ENCODE measurements around the gene ZFP57.

GRCh38 chr6:29726571-29727194, 45.7 kb upstream of the ZFP57 start:
- TF ChIP-seq CTCF (conservative IDR thresholded peaks at IDR 0.05; ENCODE audit: low read depth, low read length) (no peak), EZH2 (IDR thresholded peaks at IDR 0.05; ENCODE audit: borderline replicate concordance, low read depth, low read length, poor library complexity, severe bottlenecking) (no peak)

All from A673 (cell line).